Activated CD4-positive, CD25-positive, alpha-beta regulatory T cell (primary cell): ENCODE data around the gene CSF1R.

Experiments
- DNase-seq, 4 experiments: peaks; one replicate each; lab custom pipeline; 2025; lab: John Stamatoyannopoulos, UW

The CSF1R gene

GRCh38 chr5:150120617-150121447 lies 34.5 kb upstream of the CSF1R start:
- no peak for DNase-seq

GRCh38 chr5:150120062-150120441 lies 33.7 kb upstream of the CSF1R start:
- DNase-seq: no peak

- no peak for DNase-seq
Measured at GRCh38 chr5:150119421-150120061, 33.2 kb upstream of the CSF1R start.

- no peak for DNase-seq
Measured at GRCh38 chr5:150118561-150119229, 32.3 kb upstream of the CSF1R start.

- DNase-seq: no peak
Measured at GRCh38 chr5:150117945-150118560, 31.7 kb upstream of the CSF1R start.

GRCh38 chr5:150116667-150117400 lies 30.5 kb upstream of the CSF1R start:
- no peak for DNase-seq

- DNase-seq: no peak
Measured at GRCh38 chr5:150114773-150115408, 28.5 kb upstream of the CSF1R start.

- no peak for DNase-seq
Measured at GRCh38 chr5:150114102-150114641, 27.8 kb upstream of the CSF1R start.

- DNase-seq: no peak
Measured at GRCh38 chr5:150113047-150113744, 26.8 kb upstream of the CSF1R start.

- DNase-seq: no peak
Measured at GRCh38 chr5:150112201-150113046, 26.1 kb upstream of the CSF1R start.

- DNase-seq: no peak
Measured at GRCh38 chr5:150111122-150111521, 24.8 kb upstream of the CSF1R start.

- DNase-seq: no peak
Measured at GRCh38 chr5:150109921-150110320, 23.6 kb upstream of the CSF1R start.

GRCh38 chr5:150108711-150109514 lies 22.6 kb upstream of the CSF1R start:
- no peak for DNase-seq

GRCh38 chr5:150107909-150108447 lies 21.6 kb upstream of the CSF1R start:
- DNase-seq: no peak

- no peak for DNase-seq
Measured at GRCh38 chr5:150106674-150107426, 20.5 kb upstream of the CSF1R start.

- DNase-seq: no peak
Measured at GRCh38 chr5:150105928-150106615, 19.7 kb upstream of the CSF1R start.

- no peak for DNase-seq
Measured at GRCh38 chr5:150104550-150104870, 18.2 kb upstream of the CSF1R start.
